Measurements from ENCODE around the gene ATG9B.
A peak's percentile ranks its signal among the peaks of the same experiment; 100 is the strongest.

The ATG9B gene

DNA sequence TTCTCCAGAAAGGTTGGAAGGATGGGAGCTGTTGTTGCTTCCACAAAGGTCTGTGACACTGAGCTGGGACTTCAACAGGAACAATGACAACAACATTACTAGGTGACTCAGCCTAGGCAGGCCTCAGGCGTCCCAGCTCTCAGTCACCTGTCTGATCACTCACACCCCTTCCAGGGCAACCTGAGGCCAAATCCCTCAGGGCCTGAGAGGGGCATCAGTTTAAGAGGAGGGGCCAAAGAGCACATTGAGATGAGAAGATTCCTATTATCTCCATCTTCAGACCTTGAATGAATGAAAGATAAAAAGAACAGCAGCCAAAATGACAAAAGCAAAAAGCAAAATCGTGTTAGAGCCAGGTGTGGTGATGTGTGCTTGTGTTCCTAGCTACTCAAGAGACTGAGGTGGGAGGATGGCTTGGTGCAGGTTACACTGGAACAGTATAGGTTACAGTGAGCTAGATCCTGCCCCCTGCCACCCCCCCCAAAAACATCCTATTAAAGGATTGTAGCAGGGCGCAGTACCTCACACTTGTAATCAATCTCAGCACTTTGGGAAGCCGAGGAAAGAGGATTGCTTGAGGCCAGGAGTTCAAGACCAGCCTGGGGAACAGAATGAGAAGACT lies at the start of gene ATG9B:
ATG9B (minus strand) TSS at position 60 of the 622 bp plus-strand sequence. CDS start 71 bp downstream, outside the sequence.
- no peak for DNase-seq

DNA sequence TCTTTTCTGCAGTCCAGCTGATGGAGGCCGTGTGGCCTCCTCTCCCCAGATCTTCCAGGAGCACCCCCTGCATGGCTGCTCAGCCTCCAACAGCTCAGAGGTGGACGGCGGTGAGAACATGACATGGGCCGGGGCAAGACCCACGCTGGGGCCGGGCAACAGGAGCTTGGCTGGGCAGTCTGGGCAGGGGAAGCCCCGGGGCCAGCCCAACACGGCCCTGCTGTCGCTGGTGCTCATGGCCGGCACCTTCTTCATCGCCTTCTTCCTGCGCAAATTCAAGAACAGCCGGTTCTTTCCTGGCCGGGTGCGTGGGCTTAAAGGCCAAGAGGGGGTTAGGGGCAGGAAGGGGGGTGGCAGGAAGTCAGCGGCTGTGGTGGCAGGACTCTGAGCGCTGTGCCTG lies 49.7 kb upstream of the ATG9B start:
- DNase-seq: no peak

GRCh38 chr7:151071032-151071866 lies 47.0 kb upstream of the ATG9B start:
- DNase-seq: no peak

GRCh38 chr7:151070574-151070960 lies 46.3 kb upstream of the ATG9B start:
- DNase-seq: no peak

- DNase-seq: no peak
Observed at GRCh38 chr7:151069841-151070573, 45.7 kb upstream of the ATG9B start.

DNA sequence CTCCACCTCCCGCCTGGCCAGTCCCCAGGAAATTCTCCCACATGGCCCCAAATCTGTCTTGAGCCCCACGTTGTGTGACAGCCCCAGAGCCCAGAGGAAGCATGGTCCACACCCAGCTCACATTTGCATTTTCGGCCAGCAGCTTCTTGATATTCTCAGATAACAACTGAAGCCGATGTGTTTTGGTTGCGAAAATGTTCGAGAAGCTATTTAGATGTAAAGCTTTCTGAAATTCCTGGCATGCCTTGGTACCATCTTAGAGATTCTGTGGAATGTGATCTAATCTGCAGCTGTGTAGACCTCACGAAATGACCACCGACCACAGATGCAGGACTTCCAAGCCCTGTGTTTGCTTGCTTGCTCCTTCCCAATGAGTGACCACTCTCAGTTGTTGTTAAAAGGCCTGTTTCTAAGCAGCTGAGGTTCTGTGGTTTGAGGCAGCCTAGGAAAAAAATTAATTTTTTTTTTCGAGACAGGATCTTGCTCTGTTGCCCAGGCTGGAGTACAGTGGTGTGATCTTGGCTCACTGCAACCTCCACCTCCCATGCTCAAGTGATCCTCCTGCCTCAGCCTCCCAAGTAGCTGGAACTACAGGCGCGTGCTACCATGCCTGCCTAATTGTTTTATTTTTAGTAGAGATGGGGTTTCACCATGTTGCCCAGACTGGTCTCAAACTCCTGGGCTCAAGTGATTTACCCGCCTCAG lies 43.9 kb upstream of the ATG9B start:
- DNase-seq: no peak

DNA sequence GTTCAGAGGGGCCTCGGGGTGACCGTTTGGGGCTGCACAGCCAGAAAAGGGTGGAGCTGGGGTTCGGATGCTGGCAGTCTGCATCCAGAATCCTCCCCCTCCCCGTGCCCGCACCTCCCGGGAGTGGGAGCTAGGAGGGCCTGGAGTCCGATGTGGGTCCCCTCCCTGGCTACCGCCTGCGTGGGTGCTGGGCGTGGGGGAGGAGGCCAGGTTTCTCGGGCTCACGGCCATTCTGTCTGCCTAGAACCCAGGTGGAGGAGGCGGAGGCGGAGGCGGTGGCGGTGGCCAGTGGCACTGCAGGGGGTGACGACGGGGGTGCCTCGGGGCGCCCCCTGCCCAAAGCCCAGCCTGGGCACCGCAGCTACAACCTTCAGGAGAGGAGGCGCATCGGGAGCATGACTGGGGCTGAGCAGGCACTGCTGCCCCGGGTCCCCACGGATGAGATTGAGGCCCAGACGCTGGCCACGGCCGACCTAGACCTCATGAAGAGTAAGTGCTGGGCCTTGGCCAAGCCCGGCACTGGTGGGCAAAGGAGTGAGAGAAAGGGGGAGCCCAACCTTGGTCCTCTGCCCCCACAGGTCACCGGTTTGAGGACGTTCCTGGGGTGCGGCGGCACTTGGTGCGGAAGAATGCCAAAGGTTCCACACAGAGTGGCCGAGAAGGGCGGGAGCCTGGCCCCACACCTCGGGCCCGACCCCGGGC lies 42.1 kb upstream of the ATG9B start:
- no peak for DNase-seq

- no peak for DNase-seq
Observed at GRCh38 chr7:151065516-151065915, 41.2 kb upstream of the ATG9B start.

- DNase-seq: no peak
Observed at GRCh38 chr7:151064993-151065392, 40.7 kb upstream of the ATG9B start.

GRCh38 chr7:151064454-151064853 lies 40.2 kb upstream of the ATG9B start:
- no peak for DNase-seq

GRCh38 chr7:151063212-151063561 lies 38.9 kb upstream of the ATG9B start:
- no peak for DNase-seq

- DNase-seq: no peak
Observed at GRCh38 chr7:151062399-151063211, 38.3 kb upstream of the ATG9B start.

GRCh38 chr7:151062111-151062398 lies 37.8 kb upstream of the ATG9B start:
- DNase-seq: no peak

GRCh38 chr7:151061213-151062110 lies 37.2 kb upstream of the ATG9B start:
- DNase-seq: no peak

- DNase-seq: peak in 1 of 2 experiments; percentile 17
Observed at GRCh38 chr7:151060416-151061212, 36.3 kb upstream of the ATG9B start.

- DNase-seq: no peak
Observed at GRCh38 chr7:151060113-151060415, 35.8 kb upstream of the ATG9B start.

GRCh38 chr7:151059367-151060112 lies 35.2 kb upstream of the ATG9B start, which contains the start of gene SLC4A2:
Gene SLC4A2 (plus strand): TSS chr7:151059589. CDS start chr7:151061988, 2,399 bp downstream.
- DNase-seq: peak; percentile 42 to 77

DNA sequence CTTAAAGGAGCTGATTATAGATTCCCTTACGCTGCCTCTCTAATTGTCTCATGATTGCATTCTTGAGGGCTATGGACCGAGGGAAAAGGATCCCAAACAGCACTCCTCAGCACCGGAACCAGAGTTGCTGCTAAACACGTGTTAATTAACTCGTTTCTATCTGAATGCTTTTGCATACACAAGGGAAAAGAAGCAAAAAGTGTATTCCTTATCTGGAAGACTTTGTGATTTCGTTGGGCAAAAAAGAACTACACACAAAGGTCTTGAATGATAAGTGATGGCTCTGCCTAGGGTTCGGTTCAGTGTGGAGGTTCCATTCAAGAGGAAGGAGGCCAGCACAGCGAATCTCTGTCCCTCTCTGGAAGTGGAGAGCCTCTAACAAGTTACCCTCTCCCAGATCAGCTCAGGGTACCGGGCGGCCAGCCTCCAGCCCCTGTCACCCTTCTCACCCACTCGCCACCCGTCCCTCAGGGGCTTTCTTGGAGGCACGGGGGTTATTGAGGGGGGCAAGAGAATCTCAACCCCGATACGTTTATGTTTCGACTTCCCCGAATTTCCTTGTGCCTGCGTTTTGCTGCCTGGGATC lies 34.6 kb upstream of the ATG9B start:
- DNase-seq: no peak

All from NCI-H446 (cell line).